DND-41 (cell line): ENCODE measurements around the gene STOX2.
A peak's percentile ranks its signal among the peaks of the same experiment; 100 is the strongest.

ENCODE experiments used
- ATAC-seq: fragments of 200-7000 bp; cut with Tn5 transposase; 3 replicates; pipeline ENCODE4 v1.9.1; 2021; ENCODE audit warnings: low read depth; ENCODE audit not compliant: insufficient read depth
- DNase-seq: peaks from one replicate; pipeline ENCODE4 v3.0.0-alpha.2; 2020
- H2AFZ ChIP-seq: 2 replicates; pipeline ENCODE4 v1.6.0; 2012; ENCODE audit warnings: low read depth, low read length
- H3K27ac ChIP-seq: 2 replicates; pipeline ENCODE4 v1.5.1; 2012; ENCODE audit warnings: low read length, inconsistent platforms
- H3K27me3 ChIP-seq: fragments of 200-600 bp; sonication (generic); 2 replicates; pipeline ENCODE4 v1.6.0; 2012; ENCODE audit warnings: low read length, mild to moderate bottlenecking, inconsistent platforms; ENCODE audit not compliant: insufficient read depth, poor library complexity
- H3K36me3 ChIP-seq: 2 replicates; pipeline ENCODE4 v1.5.1; 2012; ENCODE audit warnings: low read length, inconsistent platforms; ENCODE audit not compliant: insufficient read depth
- H3K4me1 ChIP-seq: 2 replicates; pipeline ENCODE4 v1.5.1; 2012; ENCODE audit warnings: mild to moderate bottlenecking, low read length; ENCODE audit not compliant: insufficient read depth
- H3K4me2 ChIP-seq: 2 replicates; pipeline ENCODE4 v1.6.0; 2012; ENCODE audit warnings: mild to moderate bottlenecking, moderate library complexity, low read length, inconsistent platforms; ENCODE audit not compliant: insufficient read depth
- H3K4me3 ChIP-seq, 2 experiments: fragments of 200-600 bp in 1 of 2; shearing (Covaris generic) in 1 of 2; 2 replicates each; pipeline ENCODE4 v1.5.1; 2012 to 2016; ENCODE audit warnings: inconsistent platforms in 2 of 2, low read length in 2 of 2, mild to moderate bottlenecking in 2 of 2, low read depth in 1 of 2, moderate library complexity in 1 of 2
- H3K79me2 ChIP-seq: 2 replicates; pipeline ENCODE4 v1.6.0; 2012; ENCODE audit warnings: low read length, inconsistent platforms; ENCODE audit not compliant: insufficient read depth
- H3K9ac ChIP-seq: 2 replicates; pipeline ENCODE4 v1.6.0; 2012; ENCODE audit warnings: low read depth, mild to moderate bottlenecking, inconsistent platforms, low read length, moderate library complexity
- H3K9me3 ChIP-seq: 2 replicates; pipeline ENCODE4 v1.5.1; 2012; ENCODE audit warnings: low read length, moderate library complexity, mild to moderate bottlenecking, inconsistent platforms; ENCODE audit not compliant: insufficient read depth, severe bottlenecking
- H4K20me1 ChIP-seq: 2 replicates; pipeline ENCODE4 v1.6.0; 2012; ENCODE audit warnings: low read length; ENCODE audit not compliant: insufficient read depth
- EZH2 ChIP-seq: IDR thresholded peaks from 3 replicates; pipeline ENCODE4 v1.6.1; 2012; ENCODE audit warnings: borderline replicate concordance, low read depth, mild to moderate bottlenecking, moderate library complexity, low read length, inconsistent platforms; ENCODE audit not compliant: severe bottlenecking
- TF ChIP-seq, protein P1 (sequence below): IDR thresholded peaks from 2 replicates; pipeline ENCODE4 v1.5.1; 2012; ENCODE audit warnings: borderline replicate concordance, low read length, moderate library complexity, mild to moderate bottlenecking; ENCODE audit not compliant: poor library complexity, severe bottlenecking; ENCODE audit errors: extremely low read depth

The STOX2 gene

DNA sequence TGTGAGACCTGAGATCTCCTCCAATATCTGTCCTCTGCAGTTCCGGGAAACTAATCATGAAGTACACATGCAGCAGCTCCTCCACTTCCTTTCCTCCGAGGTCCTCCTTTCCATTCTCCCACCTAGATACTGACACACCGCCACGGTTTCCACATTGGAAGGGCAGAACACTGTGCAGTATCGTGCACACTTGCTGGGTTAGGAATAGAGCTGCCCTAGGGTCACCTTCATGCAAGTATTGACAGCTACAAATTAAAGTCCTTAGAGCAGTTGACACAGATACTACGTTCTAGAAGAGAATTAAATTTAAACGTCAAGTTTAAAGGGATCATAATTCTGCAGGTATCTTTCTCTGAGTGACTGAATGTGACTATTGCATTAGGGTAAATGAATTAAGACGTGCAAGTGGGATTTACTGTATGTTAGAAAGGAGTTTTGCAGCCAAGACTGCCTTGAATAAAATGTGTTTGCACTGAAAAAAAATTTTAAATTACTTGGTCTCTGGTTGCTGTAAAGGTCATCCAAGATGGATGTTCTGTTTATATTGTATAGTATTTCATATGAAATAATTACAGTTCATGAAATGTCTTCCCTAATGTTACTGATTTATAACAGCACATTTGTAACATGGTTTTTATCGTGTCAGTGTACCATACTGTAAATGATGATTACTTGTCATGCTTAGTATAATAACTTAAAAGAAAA, 117.7 kb downstream of the STOX2 start:
- H3K27me3 ChIP-seq: no peaks in the 10 kb centered on the region
- ATAC-seq (no peak), DNase-seq (no peak)
- H3K4me3 ChIP-seq: no peak overlapping the region
- H3K9me3 ChIP-seq: no peaks in the 10 kb centered on the region
- no peak overlapping the region for H3K27ac ChIP-seq
- no peak overlapping the region for H3K4me2 ChIP-seq
- no peaks in the 10 kb centered on the region for H4K20me1 ChIP-seq
- peaks cover 7% of the 10 kb centered on the region for H3K4me1 ChIP-seq
- H3K36me3 ChIP-seq: no peaks in the 10 kb centered on the region
- no peak overlapping the region for H3K9ac ChIP-seq
- H3K79me2 ChIP-seq: no peaks in the 10 kb centered on the region
- H2AFZ ChIP-seq: no peak overlapping the region
- TF ChIP-seq EZH2: no peak
- TF ChIP-seq, protein P1, sequence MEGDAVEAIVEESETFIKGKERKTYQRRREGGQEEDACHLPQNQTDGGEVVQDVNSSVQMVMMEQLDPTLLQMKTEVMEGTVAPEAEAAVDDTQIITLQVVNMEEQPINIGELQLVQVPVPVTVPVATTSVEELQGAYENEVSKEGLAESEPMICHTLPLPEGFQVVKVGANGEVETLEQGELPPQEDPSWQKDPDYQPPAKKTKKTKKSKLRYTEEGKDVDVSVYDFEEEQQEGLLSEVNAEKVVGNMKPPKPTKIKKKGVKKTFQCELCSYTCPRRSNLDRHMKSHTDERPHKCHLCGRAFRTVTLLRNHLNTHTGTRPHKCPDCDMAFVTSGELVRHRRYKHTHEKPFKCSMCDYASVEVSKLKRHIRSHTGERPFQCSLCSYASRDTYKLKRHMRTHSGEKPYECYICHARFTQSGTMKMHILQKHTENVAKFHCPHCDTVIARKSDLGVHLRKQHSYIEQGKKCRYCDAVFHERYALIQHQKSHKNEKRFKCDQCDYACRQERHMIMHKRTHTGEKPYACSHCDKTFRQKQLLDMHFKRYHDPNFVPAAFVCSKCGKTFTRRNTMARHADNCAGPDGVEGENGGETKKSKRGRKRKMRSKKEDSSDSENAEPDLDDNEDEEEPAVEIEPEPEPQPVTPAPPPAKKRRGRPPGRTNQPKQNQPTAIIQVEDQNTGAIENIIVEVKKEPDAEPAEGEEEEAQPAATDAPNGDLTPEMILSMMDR: no peak

DNA sequence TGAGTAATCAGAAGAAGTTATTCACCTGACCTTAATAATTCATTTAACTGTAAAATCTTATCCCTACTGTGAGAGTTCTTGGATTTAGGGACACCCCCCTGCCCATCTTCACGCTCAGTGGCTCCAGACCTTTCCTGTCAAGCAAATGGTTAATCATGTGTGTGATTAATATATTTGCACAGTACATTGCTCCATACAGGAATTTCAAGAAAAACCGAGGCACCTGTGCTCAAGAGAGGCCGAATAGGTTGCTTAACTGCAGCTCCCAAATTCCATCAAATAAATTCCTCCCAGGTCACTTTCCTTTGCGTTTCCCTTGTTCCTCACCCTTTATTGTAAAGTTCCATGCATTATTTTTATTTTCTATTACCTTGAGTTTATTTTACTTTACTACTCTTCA, 119.5 kb downstream of the STOX2 start:
- H3K4me2 ChIP-seq: no peak overlapping the region
- H3K9ac ChIP-seq: no peak overlapping the region
- DNase-seq (no peak), ATAC-seq (no peak)
- H3K4me1 ChIP-seq: peaks cover 25% of the 10 kb centered on the region
- no peaks in the 10 kb centered on the region for H3K36me3 ChIP-seq
- H3K27ac ChIP-seq: no peak overlapping the region
- no peaks in the 10 kb centered on the region for H4K20me1 ChIP-seq
- no peaks in the 10 kb centered on the region for H3K9me3 ChIP-seq
- no peak overlapping the region for H2AFZ ChIP-seq
- TF ChIP-seq EZH2: no peak
- TF ChIP-seq, protein P1: no peak
- no peak overlapping the region for H3K4me3 ChIP-seq
- H3K27me3 ChIP-seq: no peaks in the 10 kb centered on the region
- H3K79me2 ChIP-seq: no peaks in the 10 kb centered on the region

DNA sequence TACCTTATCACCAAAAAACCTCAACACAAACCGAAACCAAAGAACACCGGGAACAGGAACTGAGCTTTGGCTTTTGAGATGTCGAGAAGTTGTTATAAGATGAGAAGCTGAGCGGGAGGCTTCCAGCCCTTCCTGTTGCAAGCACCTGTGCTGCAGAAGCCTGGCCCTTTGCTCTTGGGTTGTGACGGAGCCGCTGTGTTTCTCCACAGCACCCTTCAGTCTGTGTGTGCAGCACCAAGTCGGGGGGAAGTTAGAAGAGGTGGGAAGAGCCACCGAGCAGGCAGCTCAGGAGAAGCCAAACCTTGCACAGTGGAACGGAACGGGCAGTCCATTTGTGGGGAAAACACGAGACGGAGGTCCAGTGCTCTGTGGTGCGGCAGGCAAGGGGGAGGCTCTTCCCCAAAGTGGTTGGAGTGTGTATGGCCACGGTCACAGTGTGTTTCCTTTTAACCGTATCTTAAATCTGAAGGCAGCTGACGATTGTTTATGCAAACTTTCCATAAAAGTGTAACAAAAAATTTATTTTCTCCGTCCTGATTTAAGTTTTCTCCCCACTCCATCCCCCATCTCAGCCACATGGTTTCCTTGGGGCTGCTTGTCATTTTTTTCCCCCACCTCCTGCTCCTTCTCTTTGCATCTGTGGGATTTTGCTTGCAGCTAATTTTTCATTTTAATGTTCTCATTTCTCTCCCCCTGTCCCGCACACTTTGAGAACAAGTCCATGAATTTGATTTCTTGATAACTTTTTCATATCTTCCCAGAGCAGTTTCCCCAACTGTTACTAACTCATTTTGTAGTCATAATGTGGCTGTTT, 123.7 kb downstream of the STOX2 start:
- Histone ChIP-seq H3K4me1 (peaks cover 26% of the 10 kb centered on the region), H3K27me3 (no peaks in the 10 kb centered on the region), H3K79me2 (no peaks in the 10 kb centered on the region), H3K27ac (peak overlapping the region; percentile 77), H3K9me3 (no peaks in the 10 kb centered on the region), H2AFZ (peak overlapping the region; percentile 96), H3K4me2 (peak overlapping the region; percentile 97), H3K4me3 (peak overlapping the region; percentile 26 to 74; a peak in 3 of 4 replicates), H4K20me1 (no peaks in the 10 kb centered on the region), H3K36me3 (no peaks in the 10 kb centered on the region), H3K9ac (peak overlapping the region; percentile 58)
- DNase-seq (peak; percentile 64), ATAC-seq (peak; percentile 93)
- no peak for TF ChIP-seq EZH2
- TF ChIP-seq, protein P1: no peak
